ENCODE results near the gene WDR86.

WDR86 gene

DNA sequence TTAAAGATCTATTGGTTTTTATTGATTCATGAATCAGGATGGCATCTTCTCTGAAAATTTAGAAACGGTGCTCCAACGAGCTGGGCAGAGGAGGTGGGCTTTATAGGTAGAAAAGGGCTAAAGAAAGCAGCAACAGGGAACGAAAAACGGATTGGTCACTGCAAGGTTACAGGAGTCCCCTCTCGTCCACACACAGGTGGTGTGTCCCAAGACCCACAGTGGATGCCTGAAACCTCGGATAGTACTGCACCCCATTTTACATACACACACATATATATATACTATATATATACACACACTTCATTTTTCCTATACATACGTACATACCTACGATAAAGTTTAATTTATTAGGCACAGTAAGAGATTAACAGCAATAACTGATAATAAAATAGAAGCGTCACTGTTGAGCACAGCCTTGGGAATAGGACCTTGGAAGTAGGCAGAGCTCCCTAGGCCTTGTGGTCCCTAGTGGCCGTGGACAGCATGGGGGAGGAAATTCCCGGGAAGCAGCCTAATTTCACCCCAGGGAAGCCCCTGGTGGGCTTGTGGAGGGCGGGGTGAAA, 69.0 kb downstream of the WDR86 start:
- peaks cover 47% of the 10 kb centered on the region for H3K4me1 Mint-ChIP-seq (ENCODE audit: low read depth)
- H3K27me3 Mint-ChIP-seq = no peaks in the 10 kb centered on the region
- H3K27ac Mint-ChIP-seq = peak overlapping the region; percentile 83
- H3K4me3 Mint-ChIP-seq = peak overlapping the region; percentile 75
- H3K9me3 Mint-ChIP-seq (ENCODE audit: low read depth) = peaks cover 8% of the 10 kb centered on the region
- H3K36me3 Mint-ChIP-seq = peaks cover 2% of the 10 kb centered on the region

DNA sequence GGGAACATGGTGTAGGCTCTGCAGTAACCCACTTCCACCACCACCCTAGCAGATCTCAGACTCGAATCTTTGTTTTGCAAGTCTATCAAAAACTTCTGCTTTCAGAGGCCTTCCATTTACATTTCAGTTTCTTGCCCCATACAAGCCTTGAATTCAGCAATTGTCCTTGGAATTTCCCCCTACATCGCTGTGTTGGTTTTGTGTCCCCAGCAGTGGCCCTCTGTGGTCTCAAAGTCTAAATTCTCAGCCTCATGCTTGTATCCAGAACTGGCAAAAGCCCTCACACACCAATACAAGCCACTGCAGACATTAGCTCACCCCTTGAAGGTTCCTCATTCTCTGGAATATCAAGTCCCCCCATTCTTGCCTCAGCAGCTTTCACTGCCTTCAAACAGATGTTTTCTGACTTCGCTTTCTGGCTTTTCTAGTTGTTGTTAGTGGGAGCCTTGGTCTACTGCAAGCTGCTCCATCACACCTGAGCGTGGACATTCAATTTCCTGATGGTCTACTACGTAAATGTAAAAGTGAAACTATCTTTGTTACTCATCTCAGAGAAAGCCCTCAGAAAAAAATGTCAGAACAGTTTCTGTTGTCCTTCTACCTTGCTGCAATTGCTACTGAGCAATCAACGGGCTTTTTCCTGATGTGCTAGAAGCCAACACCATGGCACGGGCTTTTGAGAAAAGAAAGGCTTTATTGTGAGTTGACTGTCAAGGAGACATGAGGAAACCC, 70.0 kb downstream of the WDR86 start:
- peaks cover 42% of the 10 kb centered on the region for H3K4me1 Mint-ChIP-seq (ENCODE audit: low read depth)
- H3K27ac Mint-ChIP-seq = peak overlapping the region; percentile 83
- H3K4me3 Mint-ChIP-seq = peak overlapping the region; percentile 75
- H3K27me3 Mint-ChIP-seq = no peaks in the 10 kb centered on the region
- H3K9me3 Mint-ChIP-seq (ENCODE audit: low read depth) = peaks cover 8% of the 10 kb centered on the region
- no peaks in the 10 kb centered on the region for H3K36me3 Mint-ChIP-seq

DNA sequence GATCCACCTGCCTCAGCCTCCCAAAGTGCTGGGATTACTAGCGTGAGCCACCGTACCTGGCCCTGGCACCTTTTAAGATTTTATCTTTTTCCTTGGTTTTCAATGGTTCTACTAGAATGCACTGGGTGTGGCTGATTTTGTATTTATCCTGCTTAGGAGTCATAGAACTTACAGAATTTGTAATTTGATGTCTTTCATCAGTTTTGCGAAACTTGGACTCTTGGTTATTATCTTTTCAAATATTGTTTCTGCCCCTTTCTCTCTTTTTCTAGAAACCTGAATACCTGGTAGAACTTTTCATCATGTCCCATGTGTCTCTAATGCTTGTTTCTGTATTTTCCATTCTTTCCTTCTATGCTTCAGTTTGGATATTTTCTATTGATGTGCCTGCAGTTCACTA, 71.0 kb downstream of the WDR86 start:
- Mint-ChIP-seq H3K9me3 (ENCODE audit: low read depth) (peaks cover 8% of the 10 kb centered on the region), H3K4me3 (no peak overlapping the region), H3K27ac (peak overlapping the region; percentile 83), H3K36me3 (no peaks in the 10 kb centered on the region), H3K4me1 (ENCODE audit: low read depth) (peaks cover 42% of the 10 kb centered on the region), H3K27me3 (no peaks in the 10 kb centered on the region)

DNA sequence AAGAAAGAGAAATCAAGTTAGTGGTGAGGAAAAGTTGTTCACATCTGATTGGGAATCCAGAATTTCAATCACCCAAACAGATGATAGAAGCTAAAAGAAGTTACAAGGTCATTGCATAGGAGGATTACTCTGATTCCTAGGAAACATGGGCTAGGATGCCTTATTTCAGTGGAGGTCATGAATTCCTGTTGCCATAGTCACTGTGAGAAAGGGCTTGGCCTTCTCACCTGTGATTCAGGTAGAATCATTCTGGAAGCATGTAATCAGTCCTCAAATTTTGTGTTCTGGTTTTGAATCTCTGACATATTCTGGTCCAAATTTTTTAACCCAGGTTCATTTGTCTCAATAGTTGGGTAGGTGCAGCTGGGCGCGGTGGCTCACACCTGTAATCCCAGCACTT, 72.5 kb downstream of the WDR86 start:
- no peaks in the 10 kb centered on the region for H3K36me3 Mint-ChIP-seq
- H3K27ac Mint-ChIP-seq = no peak overlapping the region
- no peak overlapping the region for H3K4me3 Mint-ChIP-seq
- no peaks in the 10 kb centered on the region for H3K27me3 Mint-ChIP-seq
- H3K4me1 Mint-ChIP-seq (ENCODE audit: low read depth) = peaks cover 30% of the 10 kb centered on the region
- peaks cover 8% of the 10 kb centered on the region for H3K9me3 Mint-ChIP-seq (ENCODE audit: low read depth)

DNA sequence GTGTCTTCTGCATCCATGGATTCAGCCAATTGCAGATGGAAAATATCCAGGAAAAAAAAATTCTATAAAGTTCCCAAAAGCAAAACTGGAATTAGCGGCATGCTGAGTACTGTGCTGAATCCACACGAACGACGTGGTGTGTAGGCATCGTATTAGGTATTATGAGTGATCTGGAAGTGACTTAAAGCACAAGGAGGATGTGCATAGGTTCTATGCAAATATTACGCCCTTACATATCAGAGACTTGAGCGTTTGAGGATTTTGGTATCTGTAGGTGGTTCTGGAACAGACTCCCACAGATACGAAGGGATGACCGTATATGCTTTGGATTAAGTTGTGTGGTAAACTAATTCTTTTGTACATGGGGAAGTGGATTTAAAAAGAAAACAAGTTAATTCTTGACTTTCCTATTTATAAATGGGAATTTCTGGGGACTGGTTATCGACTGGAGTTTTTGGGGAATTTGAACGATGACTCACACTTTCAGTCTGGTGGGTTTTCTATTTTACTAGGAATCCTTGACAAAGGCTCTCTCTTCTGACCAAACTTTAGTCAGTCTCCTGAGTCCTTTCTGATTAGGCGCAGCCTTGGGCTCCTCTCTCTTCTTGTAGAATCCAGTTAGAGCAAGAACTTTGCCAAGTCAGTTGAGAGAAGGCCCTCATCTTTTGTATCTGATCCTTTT, 73.7 kb downstream of the WDR86 start:
- H3K27me3 Mint-ChIP-seq = no peaks in the 10 kb centered on the region
- H3K4me1 Mint-ChIP-seq (ENCODE audit: low read depth) = peaks cover 30% of the 10 kb centered on the region
- H3K36me3 Mint-ChIP-seq = no peaks in the 10 kb centered on the region
- H3K27ac Mint-ChIP-seq = peak overlapping the region; percentile 11
- H3K4me3 Mint-ChIP-seq = no peak overlapping the region
- H3K9me3 Mint-ChIP-seq (ENCODE audit: low read depth) = peaks cover 8% of the 10 kb centered on the region

DNA sequence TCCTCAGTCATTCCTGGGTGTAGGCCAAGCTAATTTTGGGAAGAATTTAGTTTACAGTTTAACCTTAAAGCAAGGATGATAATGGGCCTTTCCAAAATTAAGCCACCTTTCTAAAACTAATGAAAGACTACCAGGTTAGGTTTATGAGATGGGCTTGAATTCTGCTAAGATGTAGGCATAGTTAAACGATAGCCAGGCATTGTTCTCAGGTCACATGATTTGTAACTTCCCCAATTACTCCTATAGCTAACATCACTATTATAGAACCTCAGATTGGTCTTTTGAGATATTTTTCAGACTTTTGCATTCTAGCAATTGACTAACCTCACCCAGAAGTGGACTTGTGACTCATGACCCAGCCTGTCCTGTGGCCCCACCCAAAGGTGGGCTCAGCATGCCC, 75.2 kb downstream of the WDR86 start:
- Mint-ChIP-seq H3K4me1 (ENCODE audit: low read depth) (peaks cover 15% of the 10 kb centered on the region), H3K27ac (no peak overlapping the region), H3K27me3 (no peaks in the 10 kb centered on the region), H3K9me3 (ENCODE audit: low read depth) (peaks cover 4% of the 10 kb centered on the region), H3K4me3 (no peak overlapping the region), H3K36me3 (no peaks in the 10 kb centered on the region)

Measured in activated naive CD8-positive, alpha-beta T cell (primary cell).